GM04504 (cell line): Measurements from ENCODE around the gene TBL1X.
"Not testable (repeated sequence)": the region's sequence is repeated elsewhere in the genome, so short reads cannot be mapped to it uniquely, and the experiment has no call there.

Experiments used
- DNase-seq: peaks from one replicate; pipeline ENCODE4 v3.0.0-alpha.2; 2012; ENCODE audit warnings: low read depth

TBL1X gene

GRCh38 chrX:9459186-9459748 is 5.6 kb upstream of the TBL1X start:
- DNase-seq = no peak

GRCh38 chrX:9461087-9461486 is 3.8 kb upstream of the TBL1X start:
- DNase-seq = no peak

- DNase-seq = no peak
These were observed 2.4 kb upstream of the TBL1X start for GRCh38 chrX:9462456-9462855.

GRCh38 chrX:9465380-9466123 is 694 bp downstream of the TBL1X start:
- no peak for DNase-seq

GRCh38 chrX:9466124-9466495 is 1.3 kb downstream of the TBL1X start:
- no peak for DNase-seq

GRCh38 chrX:9466736-9467135 is 1.9 kb downstream of the TBL1X start:
- no peak for DNase-seq

GRCh38 chrX:9467146-9467545 is 2.3 kb downstream of the TBL1X start:
- DNase-seq = no peak

- DNase-seq = no peak
These were observed 2.9 kb downstream of the TBL1X start for GRCh38 chrX:9467751-9468150.

- DNase-seq = no peak
These were observed 6.7 kb downstream of the TBL1X start for GRCh38 chrX:9471571-9471985.

GRCh38 chrX:9473708-9474107 is 8.8 kb downstream of the TBL1X start:
- no peak for DNase-seq

- DNase-seq = not testable (repeated sequence)
These were observed 10.6 kb downstream of the TBL1X start for GRCh38 chrX:9475417-9475816.

GRCh38 chrX:9475984-9476383 is 11.1 kb downstream of the TBL1X start:
- DNase-seq = no peak

GRCh38 chrX:9476810-9477575 is 12.1 kb downstream of the TBL1X start:
- DNase-seq = no peak

GRCh38 chrX:9482408-9482807 is 17.6 kb downstream of the TBL1X start:
- no peak for DNase-seq

- no peak for DNase-seq
These were observed 18.0 kb downstream of the TBL1X start for GRCh38 chrX:9482837-9483236.

GRCh38 chrX:9483376-9483775 is 18.5 kb downstream of the TBL1X start:
- no peak for DNase-seq

- no peak for DNase-seq
These were observed 22.0 kb downstream of the TBL1X start for GRCh38 chrX:9486786-9487387.

- no peak for DNase-seq
These were observed 23.7 kb downstream of the TBL1X start for GRCh38 chrX:9488586-9488985.

- DNase-seq = no peak
These were observed 24.4 kb downstream of the TBL1X start for GRCh38 chrX:9489234-9489633.

- DNase-seq = no peak
These were observed 28.0 kb downstream of the TBL1X start for GRCh38 chrX:9492901-9493300.

- no peak for DNase-seq
These were observed 29.1 kb downstream of the TBL1X start for GRCh38 chrX:9493936-9494335.

GRCh38 chrX:9494771-9495170 is 29.9 kb downstream of the TBL1X start:
- DNase-seq = peak; percentile 25

GRCh38 chrX:9495496-9495895 is 30.6 kb downstream of the TBL1X start:
- DNase-seq = no peak
